SK-N-SH (cell line): ENCODE data around the gene FMN1. TPM values are rescaled to one million over a fixed set of nuclear protein-coding genes. Genes with fewer than 3 reads are reported as not detected.

ENCODE experiments used
- CTCF ChIA-PET: fragments of 300-600, 350-600 bp; formaldehyde crosslinking; extraction: SDS; loops from one replicate; lab custom pipeline; 2021; lab: Yijun Ruan, JAX
- POLR2A ChIA-PET: fragments of 350-600 bp; sonication (Branson Sonifier 250); formaldehyde crosslinking; extraction: SDS; loops from one replicate; lab custom pipeline; 2020; ENCODE audit warnings: antibody characterized with exemption, inconsistent platforms; lab: Yijun Ruan, JAX
- DNase-seq: peaks from one replicate; pipeline ENCODE4 v3.0.0; 2012
- H2AFZ ChIP-seq: fragments of 200-600 bp; sonication (generic); 2 replicates; pipeline ENCODE4 v1.8.1; 2016; ENCODE audit warnings: antibody characterized with exemption, mild to moderate bottlenecking, low read depth
- H3F3A ChIP-seq: fragments of 200-600 bp; sonication (generic); replicated peaks from 2 replicates; pipeline ENCODE3; 2016; ENCODE audit warnings: antibody characterized with exemption, mild to moderate bottlenecking; ENCODE audit not compliant: insufficient read depth
- H3K27ac ChIP-seq, 2 experiments: fragments of 200-500 bp in 1 of 2; fragments of 200-600 bp in 1 of 2; sonication (Bioruptor generic) in 1 of 2; sonication (generic), shearing (Covaris generic) in 1 of 2; 2 replicates each; pipeline versions ENCODE4 v1.5.1 to v1.6.1; 2014 to 2016; ENCODE audit warnings: low read depth in 2 of 2, inconsistent platforms in 1 of 2, low read length in 1 of 2, mild to moderate bottlenecking in 1 of 2, mixed read lengths in 1 of 2
- H3K27me3 ChIP-seq: fragments of 200-600 bp; sonication (generic), shearing (Covaris generic); 2 replicates; pipeline ENCODE4 v1.6.1; 2016; ENCODE audit warnings: mixed run types; ENCODE audit not compliant: insufficient read depth
- H3K36me3 ChIP-seq, 2 experiments: fragments of 200-500 bp in 1 of 2; fragments of 200-600 bp in 1 of 2; sonication (Bioruptor generic) in 1 of 2; sonication (generic) in 1 of 2; replicated peaks in 1 of 2; 2 replicates each; pipeline versions ENCODE3 to v1.5.1; 2014 to 2016; ENCODE audit warnings: low read length in 1 of 2, mild to moderate bottlenecking in 1 of 2; ENCODE audit not compliant: insufficient read depth in 2 of 2, control insufficient read depth in 1 of 2
- H3K4me1 ChIP-seq, 2 experiments: fragments of 200-500 bp in 1 of 2; fragments of 200-600 bp in 1 of 2; sonication (Bioruptor generic) in 1 of 2; sonication (generic), shearing (Covaris generic) in 1 of 2; 2 replicates each; pipeline versions ENCODE4 v1.5.1 to v1.6.1; 2014 to 2016; ENCODE audit warnings: low read depth in 1 of 2, low read length in 1 of 2, mixed run types in 1 of 2; ENCODE audit not compliant: insufficient read depth in 2 of 2, control insufficient read depth in 1 of 2
- H3K4me2 ChIP-seq: fragments of 200-600 bp; sonication (generic), shearing (Covaris generic); 2 replicates; pipeline ENCODE4 v1.6.1; 2017; ENCODE audit warnings: mixed run types
- H3K4me3 ChIP-seq, 2 experiments: fragments of 200-500 bp in 1 of 2; fragments of 200-600 bp in 1 of 2; sonication (Bioruptor generic) in 1 of 2; sonication (generic), shearing (Covaris generic) in 1 of 2; 2 replicates each; pipeline versions ENCODE4 v1.5.1 to v1.8.1; 2014 to 2016; ENCODE audit warnings: low read depth in 2 of 2, inconsistent platforms in 1 of 2, low read length in 1 of 2, mild to moderate bottlenecking in 1 of 2, mixed read lengths in 1 of 2, moderate library complexity in 1 of 2
- H3K79me2 ChIP-seq: fragments of 200-600 bp; sonication (generic); 2 replicates; pipeline ENCODE4 v1.8.1; 2017; ENCODE audit warnings: mild to moderate bottlenecking; ENCODE audit not compliant: insufficient read depth
- H3K9ac ChIP-seq: fragments of 200-600 bp; sonication (generic); 2 replicates; pipeline ENCODE4 v1.6.1; 2017; ENCODE audit warnings: mixed run types
- H3K9me2 ChIP-seq: fragments of 200-600 bp; sonication (generic); 2 replicates; pipeline ENCODE4 v1.6.1; 2017; ENCODE audit warnings: mixed run types
- H3K9me3 ChIP-seq: fragments of 200-600 bp; sonication (generic); 2 replicates; pipeline ENCODE4 v1.6.1; 2017; ENCODE audit warnings: mixed run types, mild to moderate bottlenecking, moderate library complexity
- H4K20me1 ChIP-seq: fragments of 200-600 bp; sonication (generic); 2 replicates; pipeline ENCODE4 v1.6.1; 2017; ENCODE audit warnings: mild to moderate bottlenecking, mixed run types; ENCODE audit not compliant: insufficient read depth
- CHD2 ChIP-seq: fragments of 150-350 bp; IDR thresholded peaks from 2 replicates; pipeline ENCODE4 v1.6.1; 2018; ENCODE audit warnings: low read length; ENCODE audit not compliant: partially characterized antibody
- ELF1 ChIP-seq: IDR thresholded peaks from 2 replicates; pipeline ENCODE4 v1.4.0; 2012
- FOXJ3 ChIP-seq: sonication (generic); formaldehyde crosslinking; IDR thresholded peaks from 2 replicates; pipeline ENCODE4 v1.5.1; 2020; ENCODE audit warnings: mild to moderate bottlenecking, missing genetic modification reagents
- GABPA ChIP-seq: IDR thresholded peaks from 2 replicates; pipeline ENCODE4 v1.4.0; 2012; ENCODE audit warnings: low read depth, mild to moderate bottlenecking
- GATA2 ChIP-seq: sonication (generic); formaldehyde crosslinking; IDR thresholded peaks from 2 replicates; pipeline ENCODE4 v1.5.0; 2020; ENCODE audit warnings: mild to moderate bottlenecking, missing genetic modification reagents
- IRF3 ChIP-seq: fragments of 150-350 bp; IDR thresholded peaks from 2 replicates; pipeline ENCODE4 v1.6.1; 2016; ENCODE audit warnings: mild to moderate bottlenecking, low read depth, low read length
- MEF2A ChIP-seq: IDR thresholded peaks from 2 replicates; pipeline ENCODE4 v1.4.0; 2012; ENCODE audit warnings: low read depth, borderline replicate concordance
- NRF1 ChIP-seq: IDR thresholded peaks from 2 replicates; pipeline ENCODE4 v1.6.1; 2012; ENCODE audit warnings: low read depth, mild to moderate bottlenecking, low read length
- PBX3 ChIP-seq: IDR thresholded peaks from 2 replicates; pipeline ENCODE4; 2012
- POLR2AphosphoS5 ChIP-seq: IDR thresholded peaks from 2 replicates; pipeline ENCODE4 v1.6.1; 2012; ENCODE audit warnings: low read depth, low read length
- RAD21 ChIP-seq: IDR thresholded peaks from 2 replicates; pipeline ENCODE4 v1.6.1; 2012; ENCODE audit warnings: mild to moderate bottlenecking, low read length
- RFX5 ChIP-seq: IDR thresholded peaks from 2 replicates; pipeline ENCODE4 v1.6.1; 2012; ENCODE audit warnings: mild to moderate bottlenecking, improper control_type of control experiment, low read length
- SIN3A ChIP-seq: IDR thresholded peaks from 2 replicates; pipeline ENCODE4 v1.6.1; 2012; ENCODE audit warnings: low read depth, mild to moderate bottlenecking, low read length, moderate library complexity, borderline replicate concordance
- SMC3 ChIP-seq: IDR thresholded peaks from 2 replicates; pipeline ENCODE4 v1.6.1; 2012; ENCODE audit warnings: low read depth, low read length, improper control_type of control experiment
- TAF1 ChIP-seq: IDR thresholded peaks from 2 replicates; pipeline ENCODE4 v1.6.1; 2012; ENCODE audit warnings: low read depth, mild to moderate bottlenecking, low read length, moderate library complexity, borderline replicate concordance
- TCF12 ChIP-seq: IDR thresholded peaks from 2 replicates; pipeline ENCODE4 v1.4.0; 2012
- YY1 ChIP-seq: IDR thresholded peaks from 2 replicates; pipeline ENCODE4 v1.4.0; 2012; ENCODE audit warnings: low read depth, mild to moderate bottlenecking
- ZBTB33 ChIP-seq: IDR thresholded peaks from 2 replicates; pipeline ENCODE4 v1.4.0; 2012; ENCODE audit warnings: low read depth, borderline replicate concordance
- WGBS: methylation state at CpG from one replicate; pipeline ENCODE4 v1.1.6; 2017; ENCODE audit warnings: low lambda C conversion rate; 5-methylcytosine and 5-hydroxymethylcytosine counted together
- polyA plus RNA-seq, 3 experiments: library from polyadenylated mRNA; depleted of rRNA; stranded (reverse); fragments of >200 nt; gene quantifications; 2 replicates each; pipeline ENCODE4 v1.2.3, GENCODE V29; 2012

FMN1 gene
- polyA plus RNA-seq, 1 of the 3 experiments (the other 2 are of a cell fraction), result 9.1 TPM

GRCh38 chr15:33209575-33210481, 15.3 kb upstream of the FMN1 start (continued):
- no peak for TF ChIP-seq RAD21
- no peak for TF ChIP-seq FOXJ3
- no peak for TF ChIP-seq ELF1
- TF ChIP-seq POLR2AphosphoS5, result peak; percentile 79
- no peak for TF ChIP-seq SMC3
- peak; percentile 86 for TF ChIP-seq TCF12
- TF ChIP-seq RFX5, result no peak
- peak; percentile 74 for TF ChIP-seq PBX3
- no peak for TF ChIP-seq GATA2
- no peak for TF ChIP-seq YY1
- TF ChIP-seq IRF3, result no peak

GRCh38 chr15:33207646-33208045, 13.1 kb upstream of the FMN1 start:
- Histone ChIP-seq H2AFZ (no peak overlapping the region), H3K4me1 (peaks cover 0 to 20% of the 10 kb centered on the region in 2 experiments; a peak in 2 of 4 replicates), H3K9me3 (no peaks in the 10 kb centered on the region), H3F3A (no peaks in the 10 kb centered on the region), H3K9ac (no peak overlapping the region), H3K79me2 (no peaks in the 10 kb centered on the region), H3K27ac (no peak overlapping the region), H4K20me1 (no peaks in the 10 kb centered on the region), H3K36me3 (no peaks in the 10 kb centered on the region), H3K27me3 (no peaks in the 10 kb centered on the region), H3K4me3 (no peak overlapping the region), H3K9me2 (no peaks in the 10 kb centered on the region), H3K4me2 (no peak overlapping the region)
- 90% methylated on average over 4 of the region's 4 CpGs for WGBS
- POLR2A ChIA-PET, result no interaction called here
- TF ChIP-seq ZBTB33 (no peak), GATA2 (no peak), YY1 (no peak), SMC3 (no peak), GABPA (no peak), TAF1 (no peak), NRF1 (no peak), TCF12 (no peak), SIN3A (no peak), CHD2 (no peak), MEF2A (no peak), POLR2AphosphoS5 (no peak)
- CTCF ChIA-PET, result no interaction called here
- no peak for DNase-seq
